HepG2 (cell line): Measurements from ENCODE around the gene BCDIN3D. TPM values are rescaled to one million over a fixed set of nuclear protein-coding genes. Genes with fewer than 3 reads are reported as not detected.

Source experiments
- AHR ChIP-seq: IDR thresholded peaks from 2 replicates; pipeline ENCODE4 v1.6.1; 2018; ENCODE audit warnings: missing genetic modification reagents, missing compliant biosample characterization
- GATA4 ChIP-seq: sonication (generic); IDR thresholded peaks from 2 replicates; pipeline ENCODE4 v1.6.1; 2016; ENCODE audit warnings: antibody characterized with exemption, low read depth, borderline replicate concordance
- HBP1 ChIP-seq: IDR thresholded peaks from 2 replicates; pipeline ENCODE4 v1.6.1; 2016; ENCODE audit warnings: low read depth, control low read depth
- KLF12 ChIP-seq: sonication (generic); formaldehyde crosslinking; IDR thresholded peaks from 2 replicates; pipeline ENCODE4 v1.4.0; 2020; ENCODE audit warnings: missing genetic modification reagents, borderline replicate concordance
- NKX3-1 ChIP-seq: sonication (generic); formaldehyde crosslinking; IDR thresholded peaks from 2 replicates; pipeline ENCODE4 v1.5.0; 2020; ENCODE audit warnings: missing genetic modification reagents
- PHF21A ChIP-seq: sonication (generic); formaldehyde crosslinking; IDR thresholded peaks from 2 replicates; pipeline ENCODE4 v1.5.0; 2020; ENCODE audit warnings: mild to moderate bottlenecking, missing genetic modification reagents
- RAD21 ChIP-seq: fragments of 450-650 bp; formaldehyde crosslinking; IDR thresholded peaks from 2 replicates; pipeline ENCODE4 v1.5.0; 2020; ENCODE audit warnings: mild to moderate bottlenecking
- REST ChIP-seq, 2 experiments: IDR thresholded peaks; 2 replicates each; pipeline ENCODE4 v1.6.1; 2011 to 2012; ENCODE audit warnings: low read length in 2 of 2, borderline replicate concordance in 1 of 2, low read depth in 1 of 2, mild to moderate bottlenecking in 1 of 2, moderate library complexity in 1 of 2
- TBL1XR1 ChIP-seq: fragments of 150-350 bp; IDR thresholded peaks from 2 replicates; pipeline ENCODE4 v1.6.1; 2014; ENCODE audit warnings: borderline replicate concordance, low read length; ENCODE audit not compliant: partially characterized antibody
- XRCC5 ChIP-seq: fragments of 200-400 bp; formaldehyde crosslinking; optimal IDR thresholded peaks from 2 replicates; pipeline ENCODE3; 2017; ENCODE audit warnings: mild to moderate bottlenecking, low read length
- ZMYM2 ChIP-seq: sonication (generic); formaldehyde crosslinking; IDR thresholded peaks from 2 replicates; pipeline ENCODE4 v1.8.0; 2022; ENCODE audit warnings: mild to moderate bottlenecking, missing genetic modification reagents
- ZNF232 ChIP-seq: sonication (generic); formaldehyde crosslinking; IDR thresholded peaks from 2 replicates; pipeline ENCODE4 v1.4.0; 2020; ENCODE audit warnings: missing genetic modification reagents, borderline replicate concordance
- ZNF354B ChIP-seq: sonication (generic); formaldehyde crosslinking; IDR thresholded peaks from 2 replicates; pipeline ENCODE4 v1.8.0; 2022; ENCODE audit warnings: mild to moderate bottlenecking, missing genetic modification reagents
- ZNF512 ChIP-seq: sonication (generic); formaldehyde crosslinking; IDR thresholded peaks from 2 replicates; pipeline ENCODE4 v1.4.0; 2020; ENCODE audit warnings: mild to moderate bottlenecking, missing genetic modification reagents
- ZNF678 ChIP-seq: sonication (generic); formaldehyde crosslinking; IDR thresholded peaks from 2 replicates; pipeline ENCODE4 v1.4.0; 2020; ENCODE audit warnings: mild to moderate bottlenecking, missing genetic modification reagents
- ZNF747 ChIP-seq: sonication (generic); formaldehyde crosslinking; IDR thresholded peaks from 2 replicates; pipeline ENCODE4 v1.8.1; 2023; ENCODE audit warnings: missing genetic modification reagents, mild to moderate bottlenecking, borderline replicate concordance
- ZNF773 ChIP-seq: sonication (generic); formaldehyde crosslinking; IDR thresholded peaks from 2 replicates; pipeline ENCODE4 v1.4.0; 2020; ENCODE audit warnings: missing genetic modification reagents, borderline replicate concordance
- polyA plus RNA-seq, 8 experiments: library from polyadenylated mRNA; depleted of rRNA in 3 of 8; stranded (reverse) in 7 of 8; unstranded in 1 of 8; fragments of >200 nt; fragmentation: Illumina TruSeq in 4 of 8; extraction: Trizol in 4 of 8; gene quantifications; 2 replicates each; pipeline versions ENCODE4 v1.2.1 to v1.2.3, GENCODE V29; 2011 to 2016; ENCODE audit warnings: low read depth in 4 of 8, missing spikeins in 1 of 8, mixed read lengths in 1 of 8; ENCODE audit not compliant: insufficient read depth in 1 of 8
- total RNA-seq, 5 experiments: library from RNA; depleted of rRNA; stranded (reverse); fragments of >200 nt; fragmentation: Illumina TruSeq; extraction: Trizol; gene quantifications; 2 replicates each; pipeline ENCODE4 v1.2.3, GENCODE V29; 2016; ENCODE audit warnings: low read depth in 1 of 5
- TF ChIP-seq, protein P1 (sequence below): sonication (generic); formaldehyde crosslinking; IDR thresholded peaks from 2 replicates; pipeline ENCODE4 v1.4.0; 2020; ENCODE audit warnings: low read depth, mild to moderate bottlenecking, missing genetic modification reagents
- TF ChIP-seq, protein P2 (sequence below): sonication (generic); formaldehyde crosslinking; IDR thresholded peaks from 2 replicates; pipeline ENCODE4 v1.5.0; 2020; ENCODE audit warnings: mild to moderate bottlenecking, missing genetic modification reagents, moderate library complexity

BCDIN3D gene
- total and polyA plus RNA-seq, 2 of the 13 experiments (the other 11 are each of a cell fraction or from before 2014, with no cell fraction given): 2.2 to 2.5 TPM

- TF ChIP-seq PHF21A (peak; percentile 74), ZNF678 (CRISPR knock-in tag) (0 out of 2 replicates have a peak, but pooled peaks have one; percentile 30), ZNF747 (CRISPR knock-in tag) (peak; percentile 81; the same call in 1 of the 2 replicates), ZNF232 (peak; percentile 84; the same call in 1 of the 2 replicates), RAD21 (no peak), AHR (no peak), REST (IDR thresholded peaks at IDR 0.05; ENCODE audit: borderline replicate concordance in 1 of 2, low read depth in 1 of 2, low read length in 2 of 2) (peak in 1 of 2 experiments; percentile 59; a peak in 3 of 4 replicates), ZNF354B (CRISPR knock-in tag) (no peak), XRCC5 (peak; percentile 61), GATA4 (no peak), ZNF773 (CRISPR knock-in tag) (peak; percentile 42; the same call in 1 of the 2 replicates), ZMYM2 (CRISPR knock-in tag) (0 out of 2 replicates have a peak, but pooled peaks have one; percentile 28), KLF12 (CRISPR knock-in tag) (peak; percentile 87), ZNF512 (no peak), NKX3-1 (CRISPR knock-in tag) (peak; percentile 72; the same call in 1 of the 2 replicates), TBL1XR1 (no peak), HBP1 (0 out of 2 replicates have a peak, but pooled peaks have one; percentile 36)
- TF ChIP-seq, protein P1, sequence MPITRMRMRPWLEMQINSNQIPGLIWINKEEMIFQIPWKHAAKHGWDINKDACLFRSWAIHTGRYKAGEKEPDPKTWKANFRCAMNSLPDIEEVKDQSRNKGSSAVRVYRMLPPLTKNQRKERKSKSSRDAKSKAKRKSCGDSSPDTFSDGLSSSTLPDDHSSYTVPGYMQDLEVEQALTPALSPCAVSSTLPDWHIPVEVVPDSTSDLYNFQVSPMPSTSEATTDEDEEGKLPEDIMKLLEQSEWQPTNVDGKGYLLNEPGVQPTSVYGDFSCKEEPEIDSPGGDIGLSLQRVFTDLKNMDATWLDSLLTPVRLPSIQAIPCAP (CRISPR knock-in tag): no peak
- TF ChIP-seq, protein P2, sequence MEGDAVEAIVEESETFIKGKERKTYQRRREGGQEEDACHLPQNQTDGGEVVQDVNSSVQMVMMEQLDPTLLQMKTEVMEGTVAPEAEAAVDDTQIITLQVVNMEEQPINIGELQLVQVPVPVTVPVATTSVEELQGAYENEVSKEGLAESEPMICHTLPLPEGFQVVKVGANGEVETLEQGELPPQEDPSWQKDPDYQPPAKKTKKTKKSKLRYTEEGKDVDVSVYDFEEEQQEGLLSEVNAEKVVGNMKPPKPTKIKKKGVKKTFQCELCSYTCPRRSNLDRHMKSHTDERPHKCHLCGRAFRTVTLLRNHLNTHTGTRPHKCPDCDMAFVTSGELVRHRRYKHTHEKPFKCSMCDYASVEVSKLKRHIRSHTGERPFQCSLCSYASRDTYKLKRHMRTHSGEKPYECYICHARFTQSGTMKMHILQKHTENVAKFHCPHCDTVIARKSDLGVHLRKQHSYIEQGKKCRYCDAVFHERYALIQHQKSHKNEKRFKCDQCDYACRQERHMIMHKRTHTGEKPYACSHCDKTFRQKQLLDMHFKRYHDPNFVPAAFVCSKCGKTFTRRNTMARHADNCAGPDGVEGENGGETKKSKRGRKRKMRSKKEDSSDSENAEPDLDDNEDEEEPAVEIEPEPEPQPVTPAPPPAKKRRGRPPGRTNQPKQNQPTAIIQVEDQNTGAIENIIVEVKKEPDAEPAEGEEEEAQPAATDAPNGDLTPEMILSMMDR (CRISPR knock-in tag): no peak
These were observed at the start of gene BCDIN3D (continued) for GRCh38 chr12:49842519-49843352.
